WTC11 (cell line): ENCODE measurements around the gene F2R. TPM values are rescaled to one million over a fixed set of nuclear protein-coding genes. Genes with fewer than 3 reads are reported as not detected.
"Not testable (repeated sequence)": the region's sequence is repeated elsewhere in the genome, so short reads cannot be mapped to it uniquely, and the experiment has no call there.

ENCODE experiments used
- ATAC-seq: fragments of 200-7000 bp; cut with Tn5 transposase; 2 replicates; pipeline ENCODE4 v1.10.0; 2021; ENCODE audit warnings: mild to moderate bottlenecking, moderate library complexity
- CTCF ChIA-PET: fragments of 300-600 bp; sonication (Branson Sonifier 250); formaldehyde crosslinking; loops from one replicate; lab custom pipeline; 2021; ENCODE audit warnings: antibody characterized with exemption; lab: Charles Lee
- POLR2A ChIA-PET: fragments of 350-600 bp; sonication (Branson Sonifier 250); formaldehyde crosslinking; loops from one replicate; lab custom pipeline; 2021; ENCODE audit warnings: antibody characterized with exemption; lab: Charles Lee
- DNase-seq: peaks from one replicate; pipeline ENCODE4 v3.0.0; 2021; ENCODE audit warnings: low spot score
- H3K27ac Mint-ChIP-seq: 2 replicates; pipeline ENCODE4 v1.8.0; 2021; ENCODE audit warnings: mixed read lengths
- H3K27me3 Mint-ChIP-seq: 2 replicates; pipeline ENCODE4 v1.8.0; 2021; ENCODE audit warnings: low read depth, mild to moderate bottlenecking, moderate library complexity, mixed read lengths
- H3K36me3 Mint-ChIP-seq: 2 replicates; pipeline ENCODE4 v1.8.0; 2021; ENCODE audit warnings: mixed read lengths
- H3K4me1 Mint-ChIP-seq: 2 replicates; pipeline ENCODE4 v1.8.0; 2022; ENCODE audit warnings: mixed read lengths
- H3K4me3 Mint-ChIP-seq: 2 replicates; pipeline ENCODE4 v1.8.0; 2021; ENCODE audit warnings: mild to moderate bottlenecking, moderate library complexity, mixed read lengths
- H3K9me3 Mint-ChIP-seq: 2 replicates; pipeline ENCODE4 v1.8.0; 2021; ENCODE audit warnings: mixed read lengths
- CBFB ChIP-seq: sonication (generic); formaldehyde crosslinking; IDR thresholded peaks from 2 replicates; pipeline ENCODE4 v1.8.1; 2022; ENCODE audit warnings: mild to moderate bottlenecking, low read depth, missing genetic modification reagents
- FOXP1 ChIP-seq: sonication (generic); formaldehyde crosslinking; IDR thresholded peaks from 2 replicates; pipeline ENCODE4 v1.8.0; 2022; ENCODE audit warnings: missing genetic modification reagents, mild to moderate bottlenecking, moderate library complexity, borderline replicate concordance
- GRHL2 ChIP-seq: fragments of 250-450 bp; sonication (Bioruptor Pico); IDR thresholded peaks from 2 replicates; pipeline ENCODE4 v1.8.0; 2022; ENCODE audit warnings: mild to moderate bottlenecking, moderate library complexity; ENCODE audit not compliant: insufficient replicate concordance, severe bottlenecking
- HMGA2 ChIP-seq: fragments of 250-450 bp; sonication (Bioruptor Pico); IDR thresholded peaks from 2 replicates; pipeline ENCODE4 v1.4.0; 2021; ENCODE audit warnings: mild to moderate bottlenecking, moderate library complexity
- KAT7 ChIP-seq: sonication (generic); formaldehyde crosslinking; IDR thresholded peaks from 2 replicates; pipeline ENCODE4 v1.8.1; 2023; ENCODE audit warnings: missing genetic modification reagents, mild to moderate bottlenecking, borderline replicate concordance
- NFE2L1 ChIP-seq: sonication (generic); formaldehyde crosslinking; IDR thresholded peaks from 2 replicates; pipeline ENCODE4 v1.8.1; 2023; ENCODE audit warnings: missing genetic modification reagents
- NR2C2 ChIP-seq: sonication (generic); formaldehyde crosslinking; IDR thresholded peaks from 2 replicates; pipeline ENCODE4 v1.8.0; 2022; ENCODE audit warnings: mild to moderate bottlenecking, missing genetic modification reagents
- TEAD1 ChIP-seq: sonication (generic); formaldehyde crosslinking; IDR thresholded peaks from 2 replicates; pipeline ENCODE4 v1.8.0; 2022; ENCODE audit warnings: mild to moderate bottlenecking, missing genetic modification reagents
- TEAD4 ChIP-seq: sonication (generic); formaldehyde crosslinking; IDR thresholded peaks from 2 replicates; pipeline ENCODE4 v1.8.0; 2022; ENCODE audit warnings: mild to moderate bottlenecking, missing genetic modification reagents
- ZBTB21 ChIP-seq: sonication (generic); formaldehyde crosslinking; IDR thresholded peaks from 2 replicates; pipeline ENCODE4 v1.8.1; 2023; ENCODE audit warnings: mild to moderate bottlenecking, missing genetic modification reagents, borderline replicate concordance
- ZNF121 ChIP-seq: sonication (generic); formaldehyde crosslinking; IDR thresholded peaks from 2 replicates; pipeline ENCODE4 v1.8.0; 2023; ENCODE audit warnings: missing genetic modification reagents
- total RNA-seq: library from RNA; stranded (reverse); gene quantifications from 3 replicates; pipeline ENCODE4 v1.2.3, GENCODE V29; 2021
- TF ChIP-seq, protein P1 (sequence below): sonication (generic); formaldehyde crosslinking; conservative IDR thresholded peaks from 2 replicates; pipeline ENCODE4 v1.8.1; 2023; ENCODE audit warnings: mild to moderate bottlenecking, low read depth, missing genetic modification reagents, moderate library complexity
- TF ChIP-seq, protein P2 (sequence below): sonication (generic); formaldehyde crosslinking; IDR thresholded peaks from 2 replicates; pipeline ENCODE4 v1.8.1; 2023; ENCODE audit warnings: mild to moderate bottlenecking, missing genetic modification reagents, moderate library complexity
- TF ChIP-seq, protein P3 (sequence below): sonication (generic); formaldehyde crosslinking; IDR thresholded peaks from 2 replicates; pipeline ENCODE4 v1.8.1; 2023; ENCODE audit warnings: mild to moderate bottlenecking, missing genetic modification reagents, borderline replicate concordance
- TF ChIP-seq, protein P4 (sequence below): sonication (generic); formaldehyde crosslinking; IDR thresholded peaks from 2 replicates; pipeline ENCODE4 v1.8.1; 2022; ENCODE audit warnings: missing genetic modification reagents, borderline replicate concordance
- TF ChIP-seq, protein P5 (sequence below): sonication (generic); formaldehyde crosslinking; IDR thresholded peaks from 2 replicates; pipeline ENCODE4 v1.8.0; 2022; ENCODE audit warnings: mild to moderate bottlenecking, missing genetic modification reagents

The F2R gene
- total RNA-seq, 1 experiment from 2014 or later: 18.4 TPM

DNA sequence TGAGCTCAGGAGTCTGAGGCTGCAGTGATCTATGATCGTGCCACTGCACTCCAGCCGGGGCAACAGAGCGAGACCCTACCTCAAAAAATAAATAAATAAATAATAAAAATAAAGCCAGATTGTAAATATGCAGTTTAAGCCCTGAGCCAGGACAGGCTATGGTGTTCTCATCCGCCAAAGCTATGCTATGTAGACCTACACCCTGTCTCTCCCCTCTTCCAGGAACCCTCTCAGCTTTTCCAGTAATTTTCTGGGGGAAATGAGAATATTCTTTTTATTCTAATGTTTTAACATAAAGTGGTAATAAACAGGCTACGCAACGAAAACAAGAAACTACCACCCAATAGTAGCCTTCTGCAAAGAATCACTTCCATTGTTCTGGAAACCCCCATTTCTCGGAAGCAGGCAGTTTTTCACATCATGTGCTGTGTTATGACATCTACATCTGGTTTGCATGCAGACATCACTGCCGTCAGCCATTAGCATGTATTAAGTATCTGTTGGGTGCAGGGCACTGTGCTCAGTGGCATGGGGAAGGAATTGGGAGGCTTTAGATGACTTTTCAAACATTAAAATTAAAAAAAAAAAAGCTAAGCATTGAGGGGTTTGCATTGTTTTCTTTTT, 38.0 kb upstream of the F2R start:
- ATAC-seq (no peak), DNase-seq (no peak)
- CTCF ChIA-PET: no interaction called here

DNA sequence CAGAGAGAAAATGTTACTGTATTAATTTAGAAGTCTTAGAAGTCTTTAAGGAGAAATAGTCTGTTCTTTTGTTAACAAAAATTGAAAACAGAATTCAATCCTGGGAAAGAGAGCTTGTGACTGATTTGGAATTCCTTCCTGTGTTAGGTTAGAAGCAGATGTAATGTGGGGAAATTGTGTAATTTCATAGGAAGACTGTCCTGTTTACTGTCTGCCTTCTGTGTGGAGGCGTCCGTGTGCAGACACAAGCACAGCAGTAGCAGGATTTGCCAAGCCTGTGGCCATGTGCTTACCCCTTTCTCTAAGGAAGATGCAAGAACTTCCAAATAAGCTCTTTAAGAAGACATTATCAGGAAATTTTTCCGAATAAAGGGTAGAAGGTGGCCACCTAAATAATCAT, 36.7 kb upstream of the F2R start:
- CTCF ChIA-PET: no interaction called here
- Mint-ChIP-seq H3K4me1 (no peaks in the 10 kb centered on the region), H3K36me3 (peaks cover 19% of the 10 kb centered on the region), H3K4me3 (no peak overlapping the region), H3K27ac (no peak overlapping the region), H3K27me3 (no peaks in the 10 kb centered on the region), H3K9me3 (no peaks in the 10 kb centered on the region)
- ATAC-seq (no peak), DNase-seq (no peak)
- POLR2A ChIA-PET: no interaction called here
- no peak for TF ChIP-seq NFE2L1 (CRISPR knock-in tag)

More for the DNA sequence above, 38.0 kb upstream of the F2R start:
- H3K27me3 Mint-ChIP-seq: no peaks in the 10 kb centered on the region
- no peak overlapping the region for H3K27ac Mint-ChIP-seq
- POLR2A ChIA-PET: no interaction called here
- H3K4me1 Mint-ChIP-seq: no peaks in the 10 kb centered on the region
- TF ChIP-seq, protein P1, sequence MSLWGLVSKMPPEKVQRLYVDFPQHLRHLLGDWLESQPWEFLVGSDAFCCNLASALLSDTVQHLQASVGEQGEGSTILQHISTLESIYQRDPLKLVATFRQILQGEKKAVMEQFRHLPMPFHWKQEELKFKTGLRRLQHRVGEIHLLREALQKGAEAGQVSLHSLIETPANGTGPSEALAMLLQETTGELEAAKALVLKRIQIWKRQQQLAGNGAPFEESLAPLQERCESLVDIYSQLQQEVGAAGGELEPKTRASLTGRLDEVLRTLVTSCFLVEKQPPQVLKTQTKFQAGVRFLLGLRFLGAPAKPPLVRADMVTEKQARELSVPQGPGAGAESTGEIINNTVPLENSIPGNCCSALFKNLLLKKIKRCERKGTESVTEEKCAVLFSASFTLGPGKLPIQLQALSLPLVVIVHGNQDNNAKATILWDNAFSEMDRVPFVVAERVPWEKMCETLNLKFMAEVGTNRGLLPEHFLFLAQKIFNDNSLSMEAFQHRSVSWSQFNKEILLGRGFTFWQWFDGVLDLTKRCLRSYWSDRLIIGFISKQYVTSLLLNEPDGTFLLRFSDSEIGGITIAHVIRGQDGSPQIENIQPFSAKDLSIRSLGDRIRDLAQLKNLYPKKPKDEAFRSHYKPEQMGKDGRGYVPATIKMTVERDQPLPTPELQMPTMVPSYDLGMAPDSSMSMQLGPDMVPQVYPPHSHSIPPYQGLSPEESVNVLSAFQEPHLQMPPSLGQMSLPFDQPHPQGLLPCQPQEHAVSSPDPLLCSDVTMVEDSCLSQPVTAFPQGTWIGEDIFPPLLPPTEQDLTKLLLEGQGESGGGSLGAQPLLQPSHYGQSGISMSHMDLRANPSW (CRISPR knock-in tag): no peak
- TF ChIP-seq, protein P2, sequence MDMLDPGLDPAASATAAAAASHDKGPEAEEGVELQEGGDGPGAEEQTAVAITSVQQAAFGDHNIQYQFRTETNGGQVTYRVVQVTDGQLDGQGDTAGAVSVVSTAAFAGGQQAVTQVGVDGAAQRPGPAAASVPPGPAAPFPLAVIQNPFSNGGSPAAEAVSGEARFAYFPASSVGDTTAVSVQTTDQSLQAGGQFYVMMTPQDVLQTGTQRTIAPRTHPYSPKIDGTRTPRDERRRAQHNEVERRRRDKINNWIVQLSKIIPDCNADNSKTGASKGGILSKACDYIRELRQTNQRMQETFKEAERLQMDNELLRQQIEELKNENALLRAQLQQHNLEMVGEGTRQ (CRISPR knock-in tag): no peak
- TF ChIP-seq, protein P3, sequence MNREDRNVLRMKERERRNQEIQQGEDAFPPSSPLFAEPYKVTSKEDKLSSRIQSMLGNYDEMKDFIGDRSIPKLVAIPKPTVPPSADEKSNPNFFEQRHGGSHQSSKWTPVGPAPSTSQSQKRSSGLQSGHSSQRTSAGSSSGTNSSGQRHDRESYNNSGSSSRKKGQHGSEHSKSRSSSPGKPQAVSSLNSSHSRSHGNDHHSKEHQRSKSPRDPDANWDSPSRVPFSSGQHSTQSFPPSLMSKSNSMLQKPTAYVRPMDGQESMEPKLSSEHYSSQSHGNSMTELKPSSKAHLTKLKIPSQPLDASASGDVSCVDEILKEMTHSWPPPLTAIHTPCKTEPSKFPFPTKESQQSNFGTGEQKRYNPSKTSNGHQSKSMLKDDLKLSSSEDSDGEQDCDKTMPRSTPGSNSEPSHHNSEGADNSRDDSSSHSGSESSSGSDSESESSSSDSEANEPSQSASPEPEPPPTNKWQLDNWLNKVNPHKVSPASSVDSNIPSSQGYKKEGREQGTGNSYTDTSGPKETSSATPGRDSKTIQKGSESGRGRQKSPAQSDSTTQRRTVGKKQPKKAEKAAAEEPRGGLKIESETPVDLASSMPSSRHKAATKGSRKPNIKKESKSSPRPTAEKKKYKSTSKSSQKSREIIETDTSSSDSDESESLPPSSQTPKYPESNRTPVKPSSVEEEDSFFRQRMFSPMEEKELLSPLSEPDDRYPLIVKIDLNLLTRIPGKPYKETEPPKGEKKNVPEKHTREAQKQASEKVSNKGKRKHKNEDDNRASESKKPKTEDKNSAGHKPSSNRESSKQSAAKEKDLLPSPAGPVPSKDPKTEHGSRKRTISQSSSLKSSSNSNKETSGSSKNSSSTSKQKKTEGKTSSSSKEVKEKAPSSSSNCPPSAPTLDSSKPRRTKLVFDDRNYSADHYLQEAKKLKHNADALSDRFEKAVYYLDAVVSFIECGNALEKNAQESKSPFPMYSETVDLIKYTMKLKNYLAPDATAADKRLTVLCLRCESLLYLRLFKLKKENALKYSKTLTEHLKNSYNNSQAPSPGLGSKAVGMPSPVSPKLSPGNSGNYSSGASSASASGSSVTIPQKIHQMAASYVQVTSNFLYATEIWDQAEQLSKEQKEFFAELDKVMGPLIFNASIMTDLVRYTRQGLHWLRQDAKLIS: no peak
- no peak for TF ChIP-seq ZNF121 (CRISPR knock-in tag)
- no peak for TF ChIP-seq TEAD4
- no peak for TF ChIP-seq KAT7 (CRISPR knock-in tag)
- TF ChIP-seq TEAD1: no peak
- no peak for TF ChIP-seq CBFB (CRISPR knock-in tag)
- no peak for TF ChIP-seq HMGA2 (CRISPR knock-in tag)
- TF ChIP-seq ZBTB21: no peak
- TF ChIP-seq NR2C2 (CRISPR knock-in tag): no peak
- TF ChIP-seq, protein P4, sequence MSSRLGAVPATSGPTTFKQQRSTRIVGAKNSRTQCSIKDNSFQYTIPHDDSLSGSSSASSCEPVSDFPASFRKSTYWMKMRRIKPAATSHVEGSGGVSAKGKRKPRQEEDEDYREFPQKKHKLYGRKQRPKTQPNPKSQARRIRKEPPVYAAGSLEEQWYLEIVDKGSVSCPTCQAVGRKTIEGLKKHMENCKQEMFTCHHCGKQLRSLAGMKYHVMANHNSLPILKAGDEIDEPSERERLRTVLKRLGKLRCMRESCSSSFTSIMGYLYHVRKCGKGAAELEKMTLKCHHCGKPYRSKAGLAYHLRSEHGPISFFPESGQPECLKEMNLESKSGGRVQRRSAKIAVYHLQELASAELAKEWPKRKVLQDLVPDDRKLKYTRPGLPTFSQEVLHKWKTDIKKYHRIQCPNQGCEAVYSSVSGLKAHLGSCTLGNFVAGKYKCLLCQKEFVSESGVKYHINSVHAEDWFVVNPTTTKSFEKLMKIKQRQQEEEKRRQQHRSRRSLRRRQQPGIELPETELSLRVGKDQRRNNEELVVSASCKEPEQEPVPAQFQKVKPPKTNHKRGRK (CRISPR knock-in tag): no peak
- no peak for TF ChIP-seq FOXP1
- TF ChIP-seq, protein P5, sequence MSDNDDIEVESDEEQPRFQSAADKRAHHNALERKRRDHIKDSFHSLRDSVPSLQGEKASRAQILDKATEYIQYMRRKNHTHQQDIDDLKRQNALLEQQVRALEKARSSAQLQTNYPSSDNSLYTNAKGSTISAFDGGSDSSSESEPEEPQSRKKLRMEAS (CRISPR knock-in tag): no peak
- no peak for TF ChIP-seq GRHL2 (CRISPR knock-in tag)
- TF ChIP-seq, all 79 proteins: peak for 0
- Mint-ChIP-seq H3K9me3 (no peaks in the 10 kb centered on the region), H3K36me3 (peaks cover 18% of the 10 kb centered on the region), H3K4me3 (no peak overlapping the region)

DNA sequence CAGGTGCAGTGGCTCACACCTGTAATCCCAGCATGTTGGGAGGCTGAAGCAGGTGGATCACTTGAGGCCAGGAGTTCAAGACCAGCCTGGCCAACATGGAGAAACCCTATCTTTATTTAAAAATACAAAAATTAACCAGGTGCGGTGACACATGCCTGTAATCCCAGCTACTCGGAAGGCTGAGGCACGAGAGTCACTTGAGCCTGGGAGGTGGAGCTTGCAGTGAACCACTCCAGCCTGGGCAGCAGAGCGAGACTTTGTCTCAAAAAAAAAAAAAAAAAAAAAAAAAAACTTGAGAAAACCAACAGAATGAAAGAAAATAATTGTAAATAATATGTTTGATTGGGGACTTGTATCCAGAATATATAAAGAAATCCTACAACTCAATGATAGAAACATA, 35.1 kb upstream of the F2R start:
- CTCF ChIA-PET: interaction anchor here (0.7 kb wide), 1 partner anchor 107 kb away, joined by 3 read pairs; no protein-coding TSS in a partner anchor
- POLR2A ChIA-PET, H3K27ac Mint-ChIP-seq, DNase-seq, ATAC-seq, H3K9me3 Mint-ChIP-seq, H3K27me3 Mint-ChIP-seq, H3K4me3 Mint-ChIP-seq, H3K4me1 Mint-ChIP-seq: not testable (repeated sequence)
- peaks cover 22% of the 10 kb centered on the region for H3K36me3 Mint-ChIP-seq
